Panc1 (cell line): ENCODE results near the gene HYDIN.
"Not testable (repeated sequence)": the region's sequence is repeated elsewhere in the genome, so short reads cannot be mapped to it uniquely, and the experiment has no call there.

Experiments used
- CTCF ChIP-seq: fragments of 450-650 bp; IDR thresholded peaks from 2 replicates; pipeline ENCODE4 v1.5.1; 2017; ENCODE audit warnings: mild to moderate bottlenecking
- POLR2AphosphoS5 ChIP-seq: IDR thresholded peaks from 2 replicates; pipeline ENCODE4 v1.6.1; 2012; ENCODE audit warnings: mild to moderate bottlenecking, low read depth, low read length, moderate library complexity
- TCF7L2 ChIP-seq: IDR thresholded peaks from 2 replicates; pipeline ENCODE4 v1.6.1; 2011; ENCODE audit warnings: mild to moderate bottlenecking, low read depth, low read length, inconsistent platforms

- TF ChIP-seq CTCF, POLR2AphosphoS5, TCF7L2: not testable (repeated sequence)
These were observed 120.0 kb downstream of the HYDIN start for GRCh38 chr16:71110565-71110964.
